DND-41 (cell line): ENCODE measurements around the gene RAPGEF5.

Source experiments
- EZH2 ChIP-seq: IDR thresholded peaks from 3 replicates; pipeline ENCODE4 v1.6.1; 2012; ENCODE audit warnings: borderline replicate concordance, low read depth, mild to moderate bottlenecking, moderate library complexity, low read length, inconsistent platforms; ENCODE audit not compliant: severe bottlenecking
- TF ChIP-seq, protein P1 (sequence below): IDR thresholded peaks from 2 replicates; pipeline ENCODE4 v1.5.1; 2012; ENCODE audit warnings: borderline replicate concordance, low read length, moderate library complexity, mild to moderate bottlenecking; ENCODE audit not compliant: poor library complexity, severe bottlenecking; ENCODE audit errors: extremely low read depth

GRCh38 chr7:22220941-22221340 lies 136.0 kb downstream of the RAPGEF5 start:
- TF ChIP-seq EZH2 = no peak
- TF ChIP-seq, protein P1, sequence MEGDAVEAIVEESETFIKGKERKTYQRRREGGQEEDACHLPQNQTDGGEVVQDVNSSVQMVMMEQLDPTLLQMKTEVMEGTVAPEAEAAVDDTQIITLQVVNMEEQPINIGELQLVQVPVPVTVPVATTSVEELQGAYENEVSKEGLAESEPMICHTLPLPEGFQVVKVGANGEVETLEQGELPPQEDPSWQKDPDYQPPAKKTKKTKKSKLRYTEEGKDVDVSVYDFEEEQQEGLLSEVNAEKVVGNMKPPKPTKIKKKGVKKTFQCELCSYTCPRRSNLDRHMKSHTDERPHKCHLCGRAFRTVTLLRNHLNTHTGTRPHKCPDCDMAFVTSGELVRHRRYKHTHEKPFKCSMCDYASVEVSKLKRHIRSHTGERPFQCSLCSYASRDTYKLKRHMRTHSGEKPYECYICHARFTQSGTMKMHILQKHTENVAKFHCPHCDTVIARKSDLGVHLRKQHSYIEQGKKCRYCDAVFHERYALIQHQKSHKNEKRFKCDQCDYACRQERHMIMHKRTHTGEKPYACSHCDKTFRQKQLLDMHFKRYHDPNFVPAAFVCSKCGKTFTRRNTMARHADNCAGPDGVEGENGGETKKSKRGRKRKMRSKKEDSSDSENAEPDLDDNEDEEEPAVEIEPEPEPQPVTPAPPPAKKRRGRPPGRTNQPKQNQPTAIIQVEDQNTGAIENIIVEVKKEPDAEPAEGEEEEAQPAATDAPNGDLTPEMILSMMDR = no peak
